Subcutaneous abdominal adipose tissue (tissue), 5 donors: Measurements from ENCODE around the gene CLSTN2.

ENCODE experiments used
- H3K27ac ChIP-seq: one replicate; pipeline ENCODE4 v1.7.0; 2013; ENCODE audit warnings: low read depth, mild to moderate bottlenecking, inconsistent platforms, low read length, moderate library complexity
- H3K27me3 ChIP-seq, 5 donors: one replicate each; pipeline ENCODE4 v1.7.0; 2013; ENCODE audit warnings: low read length in 5 of 5, inconsistent platforms in 1 of 5; ENCODE audit not compliant: control insufficient read depth in 5 of 5, insufficient read depth in 4 of 5
- H3K36me3 ChIP-seq, 5 donors: one replicate each; pipeline ENCODE4 v1.7.0; 2013; ENCODE audit warnings: low read length in 5 of 5; ENCODE audit not compliant: control insufficient read depth in 5 of 5, insufficient read depth in 5 of 5
- H3K4me1 ChIP-seq, 5 donors: one replicate each; pipeline ENCODE4 v1.7.0; 2013; ENCODE audit warnings: low read length in 5 of 5, mild to moderate bottlenecking in 3 of 5, moderate library complexity in 1 of 5; ENCODE audit not compliant: control insufficient read depth in 5 of 5, insufficient read depth in 5 of 5
- H3K4me3 ChIP-seq, 5 donors: one replicate each; pipeline ENCODE4 v1.7.0; 2013; ENCODE audit warnings: low read length in 5 of 5, low read depth in 1 of 5
- H3K9ac ChIP-seq, 5 donors: one replicate each; pipeline ENCODE4 v1.7.0; 2013; ENCODE audit warnings: low read length in 5 of 5, mild to moderate bottlenecking in 4 of 5, moderate library complexity in 3 of 5
- H3K9me3 ChIP-seq, 5 donors: one replicate each; pipeline ENCODE4 v1.7.0; 2013; ENCODE audit warnings: low read length in 5 of 5; ENCODE audit not compliant: control insufficient read depth in 5 of 5
- donor health status: healthy.
- donor health status: healthy.
- donor health status: healthy.
- donor health status: healthy.
- donor health status: healthy.

Gene CLSTN2

GRCh38 chr3:140205598-140205997 is 270.6 kb downstream of the CLSTN2 start:
- Histone ChIP-seq H3K27me3 (no peaks in the 10 kb centered on the region), H3K9me3 (no peaks in the 10 kb centered on the region), H3K36me3 (no peaks in the 10 kb centered on the region), H3K27ac (no peak overlapping the region), H3K9ac (no peak overlapping the region), H3K4me3 (no peak overlapping the region), H3K4me1 (no peaks in the 10 kb centered on the region)

DNA sequence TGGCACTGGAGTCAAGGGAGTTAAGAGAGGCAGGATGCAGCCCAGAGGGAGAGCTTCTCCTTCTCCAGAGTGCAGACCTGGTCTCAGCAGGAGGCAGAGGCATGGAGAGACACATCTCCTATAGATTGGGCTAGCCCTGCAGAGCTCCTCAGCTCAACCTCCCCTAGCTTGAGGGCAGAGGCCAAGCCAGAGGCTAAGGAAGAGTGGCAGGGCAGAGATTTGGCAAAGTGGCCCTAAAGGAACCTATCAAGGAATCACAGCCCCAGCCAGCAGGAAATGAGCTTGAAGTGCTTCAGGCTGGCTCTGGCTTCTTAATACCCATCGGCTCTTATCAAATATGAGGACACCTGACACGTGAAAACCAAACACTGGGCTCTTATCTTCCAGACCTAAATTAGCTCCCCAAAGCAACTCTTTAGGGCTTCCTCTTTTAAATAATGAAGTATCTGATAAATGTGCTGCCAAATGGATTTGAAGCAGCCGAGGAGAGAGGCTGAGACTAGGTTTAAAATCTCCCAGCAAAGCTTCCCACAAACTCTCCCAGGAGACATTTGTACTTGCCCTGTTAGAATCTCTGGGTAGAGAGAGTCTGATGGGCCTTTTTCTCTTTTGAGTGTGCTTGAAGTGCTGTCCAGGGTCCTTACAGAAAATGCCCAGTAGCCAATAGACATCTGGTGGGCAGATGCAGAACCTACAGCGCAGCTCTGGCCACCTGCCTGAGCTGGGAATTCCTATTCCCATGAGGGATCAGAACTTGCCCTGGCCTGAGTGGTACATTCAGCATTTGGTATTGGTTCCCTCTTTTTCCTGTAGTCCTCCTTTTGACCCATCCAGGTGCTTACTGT is 271.4 kb downstream of the CLSTN2 start:
- no peaks in the 10 kb centered on the region for H3K36me3 ChIP-seq
- no peak overlapping the region for H3K27ac ChIP-seq
- no peaks in the 10 kb centered on the region for H3K9me3 ChIP-seq
- no peak overlapping the region for H3K4me3 ChIP-seq
- no peaks in the 10 kb centered on the region for H3K4me1 ChIP-seq
- H3K27me3 ChIP-seq, result no peaks in the 10 kb centered on the region
- H3K9ac ChIP-seq, result no peak overlapping the region

DNA sequence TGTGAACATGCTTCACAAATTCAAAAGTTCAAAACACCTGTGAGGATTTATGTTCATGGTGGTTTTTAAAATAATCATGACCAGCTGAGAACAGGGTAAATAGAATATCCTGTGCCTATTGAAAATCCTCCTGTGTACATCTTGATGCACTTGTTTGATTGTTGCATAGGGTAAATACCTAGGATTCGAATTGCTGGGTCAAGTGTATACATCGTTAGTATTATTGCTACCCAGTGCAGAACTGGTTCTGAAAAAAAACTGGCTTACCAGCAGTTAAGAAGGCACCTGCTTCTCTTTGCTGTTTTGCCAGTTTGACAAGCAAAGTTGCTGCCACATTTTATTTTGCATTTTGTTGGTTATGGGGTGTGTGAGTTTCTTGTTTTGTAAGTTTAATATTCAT is 272.6 kb downstream of the CLSTN2 start:
- Histone ChIP-seq H3K27ac (no peak overlapping the region), H3K4me1 (no peaks in the 10 kb centered on the region), H3K36me3 (no peaks in the 10 kb centered on the region), H3K9me3 (no peaks in the 10 kb centered on the region), H3K9ac (no peak overlapping the region), H3K27me3 (no peaks in the 10 kb centered on the region), H3K4me3 (no peak overlapping the region)

DNA sequence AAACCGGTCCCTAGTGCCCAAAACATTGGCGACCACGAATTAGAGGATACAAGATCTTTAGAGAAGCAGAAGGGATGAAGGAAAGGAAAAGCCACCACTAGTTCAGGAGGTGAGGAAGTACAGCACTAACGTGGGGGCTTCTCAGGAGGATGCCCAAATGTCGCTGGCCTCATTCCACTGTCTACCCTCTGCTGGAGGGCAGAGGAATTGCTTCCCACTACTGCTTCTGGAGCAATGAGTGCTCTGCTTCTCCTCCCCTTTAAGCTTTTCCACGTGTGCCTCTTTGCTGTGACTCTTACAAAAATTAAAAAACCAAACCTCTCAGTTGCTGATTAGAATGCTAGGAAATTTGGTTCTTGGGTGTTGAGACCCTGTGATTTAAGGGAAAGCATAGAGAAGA is 281.3 kb downstream of the CLSTN2 start:
- Histone ChIP-seq H3K27ac (no peak overlapping the region), H3K27me3 (no peaks in the 10 kb centered on the region), H3K4me1 (no peaks in the 10 kb centered on the region), H3K9ac (no peak overlapping the region), H3K9me3 (no peaks in the 10 kb centered on the region), H3K4me3 (no peak overlapping the region), H3K36me3 (no peaks in the 10 kb centered on the region)

DNA sequence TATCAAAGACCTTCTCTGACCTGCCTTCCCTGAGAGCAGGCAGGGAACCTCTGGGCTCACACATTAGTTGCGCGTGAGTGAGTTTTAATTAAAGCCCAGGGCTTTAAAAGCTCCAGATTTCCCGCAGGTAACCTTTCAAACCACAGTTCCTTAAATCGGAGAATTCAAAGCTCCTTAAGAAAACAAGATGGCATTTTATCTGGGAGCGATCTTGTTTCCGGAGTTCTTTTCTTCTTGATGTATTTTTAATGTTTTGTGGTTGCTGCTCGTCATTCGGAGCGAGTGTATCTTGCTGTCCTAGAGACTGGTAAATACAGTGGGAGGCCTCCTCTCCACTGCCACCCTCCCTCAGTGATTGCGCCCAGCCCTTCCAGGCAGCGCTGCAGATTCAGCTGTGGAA is 284.3 kb downstream of the CLSTN2 start:
- H3K27ac ChIP-seq, result no peak overlapping the region
- no peaks in the 10 kb centered on the region for H3K27me3 ChIP-seq
- H3K4me3 ChIP-seq, result no peak overlapping the region
- no peaks in the 10 kb centered on the region for H3K9me3 ChIP-seq
- no peak overlapping the region for H3K9ac ChIP-seq
- H3K36me3 ChIP-seq, result no peaks in the 10 kb centered on the region
- no peaks in the 10 kb centered on the region for H3K4me1 ChIP-seq

- Histone ChIP-seq H3K9ac (no peak overlapping the region), H3K36me3 (no peaks in the 10 kb centered on the region), H3K27ac (no peak overlapping the region), H3K27me3 (no peaks in the 10 kb centered on the region), H3K9me3 (no peaks in the 10 kb centered on the region), H3K4me1 (no peaks in the 10 kb centered on the region), H3K4me3 (no peak overlapping the region)
Observed at GRCh38 chr3:140219923-140220452, 285.0 kb downstream of the CLSTN2 start.

- Histone ChIP-seq H3K4me3 (no peak overlapping the region), H3K27me3 (no peaks in the 10 kb centered on the region), H3K9ac (no peak overlapping the region), H3K4me1 (no peaks in the 10 kb centered on the region), H3K36me3 (no peaks in the 10 kb centered on the region), H3K27ac (no peak overlapping the region), H3K9me3 (peaks cover 0 to 6% (median 0%) of the 10 kb centered on the region in 5 donors)
Observed at GRCh38 chr3:140223197-140223596, 288.2 kb downstream of the CLSTN2 start.

DNA sequence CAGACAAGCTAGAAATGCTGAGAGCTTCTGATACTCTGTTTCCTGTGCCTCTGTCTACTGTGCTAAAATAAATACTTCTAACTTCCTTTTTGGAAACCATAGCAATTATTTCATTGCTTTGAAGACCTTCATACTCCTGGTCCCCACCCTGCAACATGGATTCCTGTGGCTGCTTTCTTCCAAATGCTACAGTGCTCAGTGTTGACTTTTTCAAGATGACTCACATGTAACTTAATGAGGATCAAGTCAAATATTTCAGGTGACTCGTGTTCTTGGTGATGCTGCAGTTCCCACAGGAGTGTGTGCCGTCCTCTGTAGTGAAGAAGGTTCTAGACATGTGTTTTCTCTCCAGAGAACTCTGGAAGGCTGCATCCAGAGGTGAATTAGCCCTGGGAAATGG is 288.6 kb downstream of the CLSTN2 start:
- Histone ChIP-seq H3K4me1 (no peaks in the 10 kb centered on the region), H3K27me3 (no peaks in the 10 kb centered on the region), H3K27ac (no peak overlapping the region), H3K9me3 (peaks cover 0 to 6% (median 0%) of the 10 kb centered on the region in 5 donors), H3K4me3 (no peak overlapping the region), H3K9ac (no peak overlapping the region), H3K36me3 (no peaks in the 10 kb centered on the region)

DNA sequence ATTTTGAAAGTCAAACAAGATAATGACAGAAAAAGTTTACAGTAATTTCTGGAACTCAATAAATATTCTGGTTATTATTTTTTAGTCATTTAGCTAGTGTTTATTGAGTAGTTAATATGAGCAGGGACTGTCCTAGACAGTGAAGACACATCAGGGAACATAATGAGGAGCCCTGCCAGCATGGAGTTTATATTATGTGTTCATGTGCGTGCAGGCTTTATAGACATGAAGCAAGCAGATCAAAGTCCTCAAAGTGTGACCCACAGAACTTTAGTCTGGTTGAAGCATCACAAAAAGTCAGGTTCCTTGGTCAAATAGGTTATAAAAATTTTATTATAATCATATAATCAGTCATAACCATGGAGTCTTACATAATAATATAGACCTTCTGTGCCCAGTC is 289.3 kb downstream of the CLSTN2 start:
- Histone ChIP-seq H3K4me3 (no peak overlapping the region), H3K9me3 (peaks cover 0 to 6% (median 0%) of the 10 kb centered on the region in 5 donors), H3K4me1 (no peaks in the 10 kb centered on the region), H3K9ac (no peak overlapping the region), H3K36me3 (no peaks in the 10 kb centered on the region), H3K27me3 (no peaks in the 10 kb centered on the region), H3K27ac (no peak overlapping the region)

DNA sequence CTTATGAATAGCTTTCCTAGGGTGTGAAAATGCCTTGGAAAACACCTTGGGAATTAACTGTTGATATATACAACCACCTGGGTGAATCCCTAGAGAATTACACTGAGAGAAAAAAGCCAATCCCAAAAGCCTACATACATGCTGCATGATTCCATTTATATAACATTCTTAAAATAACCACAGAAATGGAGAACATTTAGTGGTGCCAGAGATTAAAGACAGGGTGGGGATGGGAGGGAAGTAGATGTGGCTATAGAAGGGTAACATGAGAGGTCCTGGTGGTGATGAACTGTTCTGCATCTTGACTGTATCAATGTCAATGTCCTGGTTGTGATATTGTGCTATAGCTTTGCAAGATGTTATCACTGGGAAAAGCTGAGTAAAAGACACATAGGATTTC is 291.0 kb downstream of the CLSTN2 start:
- H3K9ac ChIP-seq, result no peak overlapping the region
- H3K4me3 ChIP-seq, result no peak overlapping the region
- H3K27me3 ChIP-seq, result no peaks in the 10 kb centered on the region
- peaks cover 0 to 6% (median 0%) of the 10 kb centered on the region in 5 donors for H3K9me3 ChIP-seq
- H3K4me1 ChIP-seq, result no peaks in the 10 kb centered on the region
- no peak overlapping the region for H3K27ac ChIP-seq
- H3K36me3 ChIP-seq, result no peaks in the 10 kb centered on the region
